ENCODE results near the gene LAIR2. TPM values are rescaled to one million over a fixed set of nuclear protein-coding genes. Genes with fewer than 3 reads are reported as not detected.

LAIR2 gene
- total and polyA plus RNA-seq, 2 experiments from 2014 or later = not detected

- TF ChIP-seq ETS1 (IDR thresholded peaks at IDR 0.05) (no peak), ZNF462 (CRISPR knock-in tag; IDR thresholded peaks at IDR 0.05) (no peak), POLR2AphosphoS5 (IDR thresholded peaks at IDR 0.05; ENCODE audit: low read depth) (no peak), CREB1 (CRISPR knock-in tag; IDR thresholded peaks at IDR 0.05; ENCODE audit: low read depth) (no peak), EZH2phosphoT487 (IDR thresholded peaks at IDR 0.05; ENCODE audit: unreplicated experiment) (no peak), NANOG (IDR thresholded peaks at IDR 0.05; ENCODE audit: borderline replicate concordance) (no peak), ZNF114 (CRISPR knock-in tag; IDR thresholded peaks at IDR 0.05) (no peak), REST (IDR thresholded peaks at IDR 0.05; ENCODE audit: unreplicated experiment) (no peak), EZH2 (IDR thresholded peaks at IDR 0.05; ENCODE audit: low read depth, unreplicated experiment) (no peak), JUNB (IDR thresholded peaks at IDR 0.05; ENCODE audit: unreplicated experiment) (no peak), CTCF (conservative IDR thresholded peaks at IDR 0.05; ENCODE audit: low read depth in 2 of 2) (no peak), STAT1 (IDR thresholded peaks at IDR 0.05; ENCODE audit: unreplicated experiment) (no peak), ZNF331 (CRISPR knock-in tag; IDR thresholded peaks at IDR 0.05; ENCODE audit: low read depth) (no peak)
- Histone ChIP-seq H3K4me3 (no peak overlapping the region), H3K36me3 (ENCODE audit: insufficient read depth) (peaks cover 3% of the 10 kb centered on the region; the same call in 1 of the 2 replicates), H3K9me2 (ENCODE audit: insufficient read depth) (no peaks in the 10 kb centered on the region; the same call in 1 of the 2 replicates), H3K27ac (ENCODE audit: low read depth) (no peak overlapping the region), H3K27me3 (ENCODE audit: insufficient read depth) (no peaks in the 10 kb centered on the region), H3K79me2 (replicated peaks; ENCODE audit: insufficient read depth) (no peaks in the 10 kb centered on the region), H3K4me1 (ENCODE audit: insufficient read depth) (no peaks in the 10 kb centered on the region), H2AFZ (no peak overlapping the region), H3K4me2 (no peak overlapping the region), H3F3A (replicated peaks; ENCODE audit: low read depth) (no peaks in the 10 kb centered on the region), H4K20me1 (replicated peaks; ENCODE audit: insufficient read depth) (no peaks in the 10 kb centered on the region)
- Mint-ChIP-seq H3K4me3 (no peak overlapping the region; the same call in 2 of the 3 replicates), H3K9me3 (peaks cover 97% of the 10 kb centered on the region), H3K27me3 (ENCODE audit: insufficient read depth, low read depth, poor library complexity) (peaks cover 8% of the 10 kb centered on the region), H3K27ac (no peak overlapping the region), H3K36me3 (ENCODE audit: low read depth) (peaks cover 50% of the 10 kb centered on the region), H3K4me1 (no peaks in the 10 kb centered on the region)
- ATAC-seq (no peak), DNase-seq (ENCODE audit: low spot score) (no peak)
Observed at GRCh38 chr19:54521022-54521859, 18.6 kb downstream of the LAIR2 start.
